Activated T-cell treated with anti-CD3 and anti-CD28 coated beads for 48 hours (primary cell): Measurements from ENCODE around the gene MAP1LC3B2.

ENCODE experiments used
- DNase-seq: peaks from one replicate; pipeline ENCODE4 v3.0.0-alpha.2; 2020; ENCODE audit warnings: low read depth

The MAP1LC3B2 gene

GRCh38 chr12:116615141-116615861 lies 56.1 kb downstream of the MAP1LC3B2 start:
- no peak for DNase-seq

GRCh38 chr12:116616536-116617248 lies 57.5 kb downstream of the MAP1LC3B2 start:
- DNase-seq = no peak

GRCh38 chr12:116619246-116619645 lies 60.1 kb downstream of the MAP1LC3B2 start:
- no peak for DNase-seq

GRCh38 chr12:116620124-116620491 lies 60.9 kb downstream of the MAP1LC3B2 start:
- no peak for DNase-seq

GRCh38 chr12:116620492-116621191 lies 61.5 kb downstream of the MAP1LC3B2 start:
- no peak for DNase-seq

GRCh38 chr12:116621194-116621593 lies 62.0 kb downstream of the MAP1LC3B2 start:
- no peak for DNase-seq

- no peak for DNase-seq
Measured at GRCh38 chr12:116624516-116624915, 65.3 kb downstream of the MAP1LC3B2 start.

GRCh38 chr12:116626153-116626552 lies 67.0 kb downstream of the MAP1LC3B2 start:
- DNase-seq = no peak
